Mucosa of gallbladder (tissue), 1 donor: ENCODE results near the gene FAM13A. TPM values are rescaled to one million over a fixed set of nuclear protein-coding genes. Genes with fewer than 3 reads are reported as not detected.
"Not testable (repeated sequence)": the region's sequence is repeated elsewhere in the genome, so short reads cannot be mapped to it uniquely, and the experiment has no call there.

Source experiments
- DNase-seq: peaks from one replicate; pipeline ENCODE4 v3.0.0-alpha.2; 2020; ENCODE audit warnings: low spot score
- total RNA-seq: library from RNA; stranded (reverse); gene quantifications from one replicate; pipeline ENCODE4 v1.2.1, GENCODE V29; 2021
- donor health status: DM: no; HTN: no; CAD: no.

FAM13A gene
- total RNA-seq, 1 donor from 2014 or later, result 43.8 TPM

GRCh38 chr4:89042055-89042454 is 14.9 kb downstream of the FAM13A start:
- DNase-seq, result no peak

DNA sequence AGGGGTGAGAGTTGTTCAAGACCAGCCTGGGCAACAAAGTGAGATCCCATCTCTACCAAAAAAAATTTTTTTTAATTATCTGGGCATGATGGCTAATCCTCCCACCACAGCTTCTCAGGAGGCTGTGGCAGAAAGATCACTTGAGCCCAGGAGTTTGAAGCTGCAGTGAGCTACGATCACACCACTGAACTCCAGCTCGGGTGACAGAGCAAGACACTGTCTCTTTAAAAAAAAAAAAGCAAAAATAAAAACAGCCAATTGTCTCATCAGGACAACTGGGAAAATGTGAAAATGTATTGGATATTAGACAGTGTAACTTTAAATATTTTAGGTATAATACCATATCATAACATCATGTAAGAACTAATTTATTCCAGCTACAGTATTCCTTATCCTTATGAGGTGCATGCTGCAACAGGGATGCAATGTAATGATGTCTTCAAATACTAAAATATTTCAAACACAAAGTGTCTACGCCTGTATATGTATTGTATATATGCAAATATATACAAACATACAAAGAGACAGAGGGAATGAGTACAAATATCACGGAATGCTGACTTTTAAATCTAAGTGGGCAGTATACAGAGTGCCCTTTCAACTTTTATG is 17.2 kb downstream of the FAM13A start:
- no peak for DNase-seq

DNA sequence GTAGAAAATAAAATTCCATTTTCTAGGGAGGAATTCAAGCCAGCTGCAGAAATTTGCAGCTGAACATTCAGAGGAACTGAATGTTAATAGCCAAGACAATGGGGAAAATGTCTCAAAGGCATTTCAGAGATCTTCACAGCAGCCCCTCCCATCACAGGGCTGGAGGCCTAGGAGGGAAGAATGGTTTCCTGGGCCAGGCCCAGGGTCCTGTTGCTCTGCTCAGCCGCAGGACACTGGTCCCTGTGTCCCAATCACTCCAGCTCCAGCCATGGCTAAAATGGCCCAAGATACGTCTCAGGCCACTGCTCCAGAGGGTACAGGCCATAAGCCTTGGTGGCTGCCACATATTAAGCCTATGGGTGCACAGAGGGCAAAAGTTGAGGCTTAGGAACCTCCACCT is 20.4 kb downstream of the FAM13A start:
- no peak for DNase-seq

DNA sequence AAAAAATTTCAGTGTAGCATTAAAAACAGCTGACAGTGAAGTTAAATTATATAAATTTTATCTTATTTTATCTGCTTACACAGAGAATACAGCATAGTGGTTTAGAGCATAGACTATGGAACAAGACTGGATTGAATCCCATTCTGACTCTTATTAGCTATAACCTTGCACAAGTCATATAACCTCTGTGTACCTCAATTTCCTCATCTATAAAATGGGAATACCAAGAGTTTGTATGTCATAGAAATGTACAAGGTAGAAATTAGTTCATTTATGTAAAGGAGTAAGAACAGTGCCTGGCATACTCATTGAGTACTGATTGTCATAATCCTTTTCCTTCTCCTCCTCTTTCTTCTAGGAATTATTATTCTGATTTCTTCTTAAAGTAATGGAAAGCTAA is 25.7 kb downstream of the FAM13A start:
- no peak for DNase-seq

GRCh38 chr4:89029591-89029990 is 27.4 kb downstream of the FAM13A start:
- no peak for DNase-seq

- no peak for DNase-seq
Observed at GRCh38 chr4:89026542-89026941, 30.4 kb downstream of the FAM13A start.

- DNase-seq, result peak; percentile 71
Observed at GRCh38 chr4:89024051-89024675, 32.8 kb downstream of the FAM13A start.

GRCh38 chr4:89023140-89023539 is 33.8 kb downstream of the FAM13A start:
- DNase-seq, result no peak

DNA sequence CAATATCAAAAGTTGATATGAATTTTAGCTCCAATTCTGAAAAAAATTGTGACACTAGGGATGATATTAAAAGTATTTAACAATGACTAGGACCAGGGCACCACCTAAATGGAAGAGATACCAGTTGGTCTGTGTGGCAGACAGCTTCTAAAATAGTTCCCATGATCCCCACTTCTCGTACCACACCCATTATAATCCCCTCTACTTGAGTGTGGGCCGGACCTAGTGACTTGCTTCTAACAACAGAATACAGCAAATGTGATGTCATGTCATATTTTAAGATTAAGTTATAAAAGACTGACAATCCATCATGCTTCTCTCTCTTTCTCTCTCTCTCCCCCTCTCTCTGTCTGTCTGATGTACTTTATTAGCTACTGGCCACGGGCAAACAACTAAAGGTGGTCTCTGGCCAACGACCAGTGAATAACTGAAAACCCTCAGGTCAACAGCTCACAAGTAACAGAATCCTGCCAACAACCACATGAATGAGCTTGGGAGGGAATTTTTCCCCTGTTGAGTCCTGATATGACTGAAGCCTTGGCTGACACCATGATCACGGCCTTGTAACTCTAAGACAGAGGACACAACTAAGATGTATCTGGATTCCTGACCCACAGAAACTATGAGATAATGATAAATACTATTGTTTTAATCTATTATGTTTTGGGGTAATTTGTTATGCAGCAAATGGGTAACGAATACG is 34.4 kb downstream of the FAM13A start:
- no peak for DNase-seq

DNA sequence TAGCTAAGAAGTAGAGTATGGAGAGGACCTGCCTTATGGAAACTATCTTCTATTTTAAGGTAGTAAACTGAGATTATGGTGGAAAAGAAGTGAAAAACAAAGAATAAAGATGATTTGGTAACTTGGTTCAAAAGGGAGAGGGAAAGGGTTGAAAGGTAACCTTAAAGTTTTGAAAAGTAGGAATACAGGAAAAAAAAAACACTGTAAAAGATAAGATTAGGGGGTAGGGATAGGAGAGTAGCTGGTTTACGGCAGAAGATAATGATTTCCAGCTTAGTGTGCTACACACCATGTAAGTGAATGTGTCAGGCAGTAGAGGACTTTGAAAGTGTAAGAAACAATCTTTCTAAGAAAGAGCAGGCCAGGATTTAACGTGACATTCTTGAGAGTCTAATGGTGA is 35.3 kb downstream of the FAM13A start:
- no peak for DNase-seq

GRCh38 chr4:89021062-89021461 is 35.9 kb downstream of the FAM13A start:
- no peak for DNase-seq

DNA sequence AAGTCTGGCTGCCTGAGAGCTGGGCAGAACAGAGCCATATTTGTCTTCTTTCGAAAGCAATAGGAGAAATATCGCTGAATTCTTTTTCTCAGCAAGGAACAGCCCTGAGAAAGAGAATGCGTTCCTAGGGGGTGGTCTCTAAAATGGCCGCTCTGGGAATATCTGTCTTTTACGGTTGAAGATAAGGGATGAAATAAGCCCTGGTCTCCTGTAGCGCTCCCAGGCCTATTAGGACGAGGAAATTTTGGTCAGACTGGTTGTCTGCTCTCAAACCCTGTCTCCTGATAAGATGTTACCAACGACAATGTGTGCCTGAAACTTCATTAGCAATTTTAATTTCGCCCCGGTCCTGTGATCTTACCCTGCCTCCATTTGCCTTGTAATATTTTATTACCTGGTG is 42.1 kb downstream of the FAM13A start:
- DNase-seq, result not testable (repeated sequence)

DNA sequence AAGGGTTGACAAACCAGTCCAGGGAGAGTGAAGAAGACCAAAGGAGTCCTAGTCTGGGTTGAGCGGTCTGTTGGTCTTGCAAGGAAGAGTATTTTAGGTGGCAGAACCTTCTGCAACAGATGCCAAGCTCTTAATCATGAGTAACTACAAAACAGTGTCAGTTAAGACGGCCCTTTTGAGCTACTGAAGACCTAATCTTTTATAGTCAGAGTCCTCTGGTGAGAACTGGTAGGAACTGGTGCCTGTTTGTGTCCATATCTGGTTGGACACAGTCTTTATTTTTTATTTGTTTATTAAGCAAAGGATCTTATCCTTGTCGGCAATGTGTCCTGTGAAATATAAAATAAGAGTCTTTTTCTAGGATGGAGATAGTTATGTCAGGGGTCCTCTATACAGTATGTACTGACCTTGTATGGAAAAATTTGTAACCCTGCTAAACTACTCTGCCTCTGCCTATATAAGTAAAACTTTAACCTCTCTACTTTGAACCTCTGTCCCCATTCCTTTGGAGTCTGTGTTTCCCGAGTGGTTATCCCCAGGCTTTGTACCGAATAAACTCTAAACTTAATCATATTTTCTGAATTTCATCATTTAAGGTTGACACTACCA is 47.1 kb downstream of the FAM13A start:
- no peak for DNase-seq

GRCh38 chr4:89009115-89009514 is 47.9 kb downstream of the FAM13A start:
- DNase-seq, result no peak

- DNase-seq, result no peak
Observed at GRCh38 chr4:89008166-89008565, 48.8 kb downstream of the FAM13A start.

- DNase-seq, result no peak
Observed at GRCh38 chr4:89007338-89007939, 49.5 kb downstream of the FAM13A start.

DNA sequence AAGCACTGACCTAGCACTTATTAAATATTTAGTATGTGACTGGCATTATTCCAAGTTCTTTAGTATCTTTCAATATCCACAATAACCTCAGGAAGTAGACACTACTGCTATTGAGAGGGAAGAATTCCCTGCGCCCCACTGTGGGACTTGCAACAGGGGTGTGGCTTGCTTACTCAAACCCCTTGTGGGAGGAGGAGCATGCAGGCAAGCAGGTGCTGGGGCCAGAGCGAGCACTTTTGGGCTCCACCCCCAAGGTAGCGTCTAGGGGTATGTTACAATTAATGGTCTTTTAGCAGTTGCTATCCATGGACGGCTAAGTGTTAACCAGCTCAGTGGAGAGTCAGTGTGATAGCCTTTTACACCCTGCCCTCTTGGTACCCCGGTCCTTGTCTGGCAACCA is 50.7 kb downstream of the FAM13A start:
- DNase-seq, result no peak

GRCh38 chr4:89005066-89005465 is 51.9 kb downstream of the FAM13A start:
- not testable (repeated sequence) for DNase-seq

DNA sequence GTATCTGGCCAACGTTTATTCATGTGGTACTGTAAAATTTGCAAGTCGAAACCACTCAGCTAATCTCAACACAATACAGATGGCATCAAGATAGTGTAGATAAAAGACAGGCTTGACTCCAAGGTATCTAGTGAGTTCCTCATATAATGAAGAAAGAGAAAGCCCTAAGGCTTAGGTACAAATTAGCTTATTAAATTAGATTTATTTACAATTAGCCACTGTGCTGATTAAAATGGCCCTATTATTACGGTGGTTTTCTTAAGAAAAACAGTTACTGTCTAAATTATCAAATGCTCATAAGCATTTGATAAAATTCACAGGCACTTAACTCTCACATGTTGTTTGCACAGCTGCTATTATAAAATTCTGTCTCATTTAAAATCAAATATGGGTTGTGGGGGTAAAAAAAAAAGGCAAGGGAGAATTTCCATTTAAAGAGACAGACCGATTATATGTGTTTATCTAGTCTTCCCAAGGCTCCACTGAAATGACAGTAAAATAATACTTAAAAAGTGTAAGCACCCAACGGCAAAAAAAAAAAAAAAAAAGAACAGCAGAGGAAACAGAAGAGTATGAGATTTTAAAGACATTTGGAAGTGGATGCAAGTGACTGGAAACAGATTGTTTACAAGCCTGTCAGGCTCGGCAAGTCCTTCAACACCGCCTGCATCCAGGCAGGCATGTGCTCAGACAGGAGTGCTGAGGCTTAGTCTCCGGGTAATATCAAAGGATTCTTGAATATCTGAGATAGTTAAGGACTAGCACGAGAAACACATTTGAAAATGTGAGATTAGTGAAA is 55.1 kb downstream of the FAM13A start:
- no peak for DNase-seq

- DNase-seq, result no peak
Observed at GRCh38 chr4:89000844-89001360, 56.1 kb downstream of the FAM13A start.

- DNase-seq, result no peak
Observed at GRCh38 chr4:89000382-89000781, 56.6 kb downstream of the FAM13A start.
